Neuronal stem cell (in vitro differentiated cells): ENCODE data around the gene LRRC40.
"Not testable (repeated sequence)": the region's sequence is repeated elsewhere in the genome, so short reads cannot be mapped to it uniquely, and the experiment has no call there.

Source experiments
- DNase-seq: peaks from one replicate; pipeline ENCODE4 v3.0.0-alpha.2; 2013; ENCODE audit warnings: low spot score
- H2AFZ ChIP-seq: one replicate; pipeline ENCODE4 v1.6.1; 2013; ENCODE audit warnings: mild to moderate bottlenecking, low read length, inconsistent platforms
- H2AK5ac ChIP-seq: 2 replicates; pipeline ENCODE4 v1.6.1; 2013; ENCODE audit warnings: low read depth, mild to moderate bottlenecking, inconsistent platforms, low read length, moderate library complexity, mixed read lengths
- H2BK120ac ChIP-seq: 2 replicates; pipeline ENCODE4 v1.6.1; 2013; ENCODE audit warnings: low read depth, mild to moderate bottlenecking, inconsistent platforms, low read length, moderate library complexity, mixed read lengths
- H2BK12ac ChIP-seq: one replicate; pipeline ENCODE4 v1.6.1; 2013; ENCODE audit warnings: low read length, inconsistent platforms
- H2BK15ac ChIP-seq: 2 replicates; pipeline ENCODE4 v1.6.1; 2013; ENCODE audit warnings: mild to moderate bottlenecking, low read length, inconsistent platforms, mixed read lengths
- H2BK5ac ChIP-seq: one replicate; pipeline ENCODE4 v1.6.1; 2013; ENCODE audit warnings: inconsistent platforms, mild to moderate bottlenecking, low read length, moderate library complexity
- H3K14ac ChIP-seq: one replicate; pipeline ENCODE4 v1.6.1; 2013; ENCODE audit warnings: low read length, inconsistent platforms
- H3K18ac ChIP-seq: 2 replicates; pipeline ENCODE4 v1.6.1; 2013; ENCODE audit warnings: low read length, inconsistent platforms
- H3K23ac ChIP-seq: 2 replicates; pipeline ENCODE4 v1.6.1; 2013; ENCODE audit warnings: low read depth, mild to moderate bottlenecking, mixed read lengths, low read length, inconsistent platforms; ENCODE audit not compliant: poor library complexity
- H3K27ac ChIP-seq: replicated peaks from 3 replicates; pipeline ENCODE4 v1.5.1; 2013; ENCODE audit warnings: low read length, inconsistent platforms
- H3K27me3 ChIP-seq, 3 experiments: 2 replicates each; pipeline ENCODE4 v1.6.1; 2013; ENCODE audit warnings: low read length in 3 of 3, mild to moderate bottlenecking in 2 of 3, inconsistent platforms in 1 of 3, low read depth in 1 of 3, mixed read lengths in 1 of 3, moderate library complexity in 1 of 3; ENCODE audit not compliant: control insufficient read depth in 3 of 3, insufficient read depth in 3 of 3
- H3K36me3 ChIP-seq, 2 donors: replicated peaks in 1 of 2; 2 replicates each; pipeline ENCODE4 v1.6.1; 2013; ENCODE audit warnings: low read length in 2 of 2; ENCODE audit not compliant: control insufficient read depth in 2 of 2, insufficient read depth in 2 of 2
- H3K4ac ChIP-seq: 2 replicates; pipeline ENCODE4 v1.6.1; 2013; ENCODE audit warnings: inconsistent platforms, mild to moderate bottlenecking, low read length, moderate library complexity
- H3K4me1 ChIP-seq, 2 donors: 1 replicate in 1 of 2; 2 replicates in 1 of 2; pipeline ENCODE4 v1.6.1; 2013; ENCODE audit warnings: low read length in 2 of 2, low read depth in 1 of 2; ENCODE audit not compliant: control insufficient read depth in 2 of 2, insufficient read depth in 1 of 2
- H3K4me2 ChIP-seq: one replicate; pipeline ENCODE4 v1.6.1; 2013; ENCODE audit warnings: mild to moderate bottlenecking, low read length, inconsistent platforms; ENCODE audit not compliant: insufficient read depth, poor library complexity, severe bottlenecking
- H3K4me3 ChIP-seq, 2 donors: 2 replicates each; pipeline ENCODE4 v1.5.1; 2013; ENCODE audit warnings: low read length in 2 of 2, mild to moderate bottlenecking in 2 of 2, inconsistent platforms in 1 of 2, moderate library complexity in 1 of 2
- H3K79me1 ChIP-seq: one replicate; pipeline ENCODE4 v1.6.1; 2013; ENCODE audit warnings: low read depth, mild to moderate bottlenecking, inconsistent platforms, low read length, moderate library complexity
- H3K9ac ChIP-seq: one replicate; pipeline ENCODE4 v1.6.1; 2013; ENCODE audit warnings: mild to moderate bottlenecking, low read depth, low read length, inconsistent platforms; ENCODE audit not compliant: poor library complexity
- H3K9me3 ChIP-seq, 2 donors: replicated peaks in 1 of 2; 2 replicates each; pipeline versions ENCODE3 to v1.6.1; 2013; ENCODE audit warnings: low read length in 2 of 2, mild to moderate bottlenecking in 2 of 2, inconsistent platforms in 1 of 2, low read depth in 1 of 2, mixed read lengths in 1 of 2, moderate library complexity in 1 of 2; ENCODE audit not compliant: control insufficient read depth in 2 of 2, insufficient read depth in 1 of 2
- H4K8ac ChIP-seq: one replicate; pipeline ENCODE4 v1.6.1; 2013; ENCODE audit warnings: low read depth, mild to moderate bottlenecking, inconsistent platforms, low read length, moderate library complexity
- H4K91ac ChIP-seq: one replicate; pipeline ENCODE4 v1.6.1; 2013; ENCODE audit warnings: low read length, low read depth, mild to moderate bottlenecking, inconsistent platforms; ENCODE audit not compliant: poor library complexity
- WGBS, 2 donors: extraction: QIAGEN DNeasy Blood & Tissue Kit; methylation state at CpG; one replicate each; pipeline ENCODE4 v1.1.7; 2013; ENCODE audit warnings: missing lambda C conversion rate in 2 of 2, mixed read lengths in 1 of 2; ENCODE audit not compliant: insufficient read length in 2 of 2, insufficient replicate concordance in 1 of 2; ENCODE audit errors: extremely low coverage in 2 of 2; 5-methylcytosine and 5-hydroxymethylcytosine counted together

Gene LRRC40

DNA sequence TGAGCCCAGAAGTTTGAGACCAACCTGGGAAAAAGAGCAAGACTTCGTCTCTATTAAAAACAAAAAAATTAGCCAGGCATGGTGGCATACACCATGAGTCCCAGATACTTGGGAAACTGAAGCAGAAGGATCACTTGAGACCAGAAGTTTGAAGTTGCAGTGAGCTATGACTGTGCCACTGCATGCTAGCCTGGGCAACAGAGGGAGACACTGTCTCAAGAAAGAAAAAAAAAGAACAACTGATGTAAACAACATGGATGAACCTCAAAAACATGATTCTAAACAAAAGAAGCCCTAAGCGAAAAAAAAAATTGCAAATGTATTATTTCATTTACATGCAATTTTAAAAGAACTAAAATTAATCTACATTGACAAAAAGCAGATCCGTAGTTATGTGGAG lies 9.0 kb downstream of the LRRC40 start:
- WGBS, 2 donors = no CpG with 5 or more reads among the region's 3 CpGs

DNA sequence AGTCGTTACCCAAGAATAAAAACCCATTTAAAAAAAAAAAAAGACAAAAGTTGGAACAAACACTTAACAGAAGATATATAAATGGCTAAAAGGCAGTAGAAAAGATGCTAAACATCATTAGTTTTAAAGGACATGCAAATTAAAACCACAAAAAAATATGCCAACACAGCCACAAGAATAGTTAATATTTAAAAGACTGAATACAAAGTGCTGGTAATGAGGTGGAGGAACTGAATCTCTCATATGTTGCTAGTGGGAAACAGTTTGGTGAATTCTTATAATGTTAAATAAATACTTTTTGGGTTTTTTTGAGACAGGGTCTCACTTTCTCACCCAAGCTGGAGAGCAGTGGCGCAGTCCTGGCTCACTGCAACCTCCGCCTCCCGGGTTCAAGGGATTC lies 10.0 kb downstream of the LRRC40 start:
- H3K27me3 ChIP-seq = no peaks in the 10 kb centered on the region
- H2BK120ac ChIP-seq = no peak overlapping the region
- H3K18ac ChIP-seq = no peak overlapping the region
- H2AK5ac ChIP-seq = no peak overlapping the region
- no peak overlapping the region for H3K27ac ChIP-seq
- WGBS, 2 donors = no CpG with 5 or more reads among the region's 4 CpGs
- no peak overlapping the region for H2BK15ac ChIP-seq
- no peak overlapping the region for H2AFZ ChIP-seq
- no peak overlapping the region for H2BK5ac ChIP-seq
- no peak overlapping the region for H4K8ac ChIP-seq
- no peaks in the 10 kb centered on the region for H3K79me1 ChIP-seq
- H4K91ac ChIP-seq = no peak overlapping the region
- peaks cover 0 to 7% of the 10 kb centered on the region in 2 donors for H3K36me3 ChIP-seq
- H2BK12ac ChIP-seq = no peak overlapping the region
- no peak overlapping the region for H3K4ac ChIP-seq
- no peaks in the 10 kb centered on the region for H3K4me1 ChIP-seq
- DNase-seq = no peak
- H3K4me2 ChIP-seq = no peak overlapping the region
- H3K23ac ChIP-seq = no peak overlapping the region
- H3K14ac ChIP-seq = no peak overlapping the region
- no peak overlapping the region for H3K4me3 ChIP-seq
- peaks cover 0 to 5% of the 10 kb centered on the region in 2 donors for H3K9me3 ChIP-seq
- H3K9ac ChIP-seq = no peak overlapping the region

More for the DNA sequence above, 9.0 kb downstream of the LRRC40 start:
- Histone ChIP-seq H4K91ac (no peak overlapping the region), H3K4me2 (no peak overlapping the region), H2BK15ac (no peak overlapping the region), H3K27ac (no peak overlapping the region), H2BK5ac (no peak overlapping the region), H3K9me3 (peaks cover 0 to 5% of the 10 kb centered on the region in 2 donors), H2AK5ac (no peak overlapping the region), H3K9ac (no peak overlapping the region), H3K36me3 (peaks cover 0 to 13% of the 10 kb centered on the region in 2 donors), H3K27me3 (no peaks in the 10 kb centered on the region), H2AFZ (no peak overlapping the region), H3K23ac (no peak overlapping the region), H3K4ac (no peak overlapping the region), H3K14ac (no peak overlapping the region), H3K18ac (no peak overlapping the region), H3K4me1 (no peaks in the 10 kb centered on the region), H3K79me1 (no peaks in the 10 kb centered on the region), H4K8ac (no peak overlapping the region), H2BK12ac (no peak overlapping the region), H3K4me3 (no peak overlapping the region), H2BK120ac (no peak overlapping the region)
- no peak for DNase-seq

DNA sequence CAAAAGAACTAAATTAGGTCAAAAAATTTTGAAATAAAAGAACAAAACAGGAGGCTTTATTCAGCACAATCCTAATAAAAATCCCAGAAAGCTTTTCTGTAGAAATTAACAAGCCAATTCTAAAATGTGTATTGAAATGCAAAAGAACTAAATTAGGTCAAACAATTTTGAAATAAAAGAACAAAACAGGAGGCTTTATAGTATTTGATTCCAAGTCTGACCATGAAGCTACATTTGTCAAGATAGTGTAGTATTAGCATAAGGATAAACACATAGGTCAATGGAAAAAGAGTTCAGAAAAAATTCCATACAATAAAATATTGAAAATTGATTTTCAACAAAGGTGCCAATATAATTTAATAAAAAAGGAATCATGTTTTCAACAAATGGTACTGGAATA lies 10.8 kb downstream of the LRRC40 start:
- no peak overlapping the region for H3K23ac ChIP-seq
- H3K27ac ChIP-seq = no peak overlapping the region
- H3K79me1 ChIP-seq = no peaks in the 10 kb centered on the region
- no peak overlapping the region for H2BK12ac ChIP-seq
- no peak overlapping the region for H3K18ac ChIP-seq
- no peak overlapping the region for H3K14ac ChIP-seq
- H3K9ac ChIP-seq = no peak overlapping the region
- H2AFZ ChIP-seq = no peak overlapping the region
- H3K4ac ChIP-seq = no peak overlapping the region
- no peak for DNase-seq
- H3K36me3 ChIP-seq = peaks cover 0 to 4% of the 10 kb centered on the region in 2 donors
- H3K27me3 ChIP-seq = no peaks in the 10 kb centered on the region
- no peak overlapping the region for H2BK120ac ChIP-seq
- H4K91ac ChIP-seq = no peak overlapping the region
- H4K8ac ChIP-seq = no peak overlapping the region
- peaks cover 0 to 5% of the 10 kb centered on the region in 2 donors for H3K9me3 ChIP-seq
- H3K4me1 ChIP-seq = no peaks in the 10 kb centered on the region
- H2BK5ac ChIP-seq = no peak overlapping the region
- H3K4me3 ChIP-seq = no peak overlapping the region
- H2AK5ac ChIP-seq = no peak overlapping the region
- H2BK15ac ChIP-seq = no peak overlapping the region
- no peak overlapping the region for H3K4me2 ChIP-seq

DNA sequence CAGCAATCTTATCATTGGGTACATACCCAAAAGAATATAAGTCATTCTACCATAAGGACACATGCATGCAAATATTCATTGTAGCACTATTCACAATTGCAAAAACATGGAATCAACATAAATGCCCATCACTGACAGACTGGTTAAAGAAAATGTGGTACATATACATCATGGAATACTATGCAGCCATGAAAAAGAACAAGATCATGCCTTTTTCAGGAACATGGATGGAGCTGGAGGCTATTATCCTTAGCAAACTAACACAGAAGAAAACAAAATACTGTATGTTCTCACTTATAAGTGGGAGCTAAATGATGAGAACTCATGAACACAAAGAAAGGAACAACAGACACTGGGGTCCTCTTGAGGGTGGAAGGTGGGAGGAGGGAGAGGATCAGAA lies 12.9 kb downstream of the LRRC40 start:
- not testable (repeated sequence) for H2AFZ ChIP-seq, H3K14ac ChIP-seq, H3K27ac ChIP-seq, H3K9ac ChIP-seq, H2BK12ac ChIP-seq, H3K4me3 ChIP-seq, H4K8ac ChIP-seq, H3K18ac ChIP-seq, H3K4ac ChIP-seq, H3K9me3 ChIP-seq, H3K4me1 ChIP-seq, H2BK120ac ChIP-seq, H2BK15ac ChIP-seq, DNase-seq, H3K23ac ChIP-seq, H3K27me3 ChIP-seq, H2BK5ac ChIP-seq, H2AK5ac ChIP-seq, H3K79me1 ChIP-seq, H3K36me3 ChIP-seq, H4K91ac ChIP-seq, H3K4me2 ChIP-seq
